GM06990 (cell line): ENCODE data around the gene GPBAR1.
"Not testable (repeated sequence)": the region's sequence is repeated elsewhere in the genome, so short reads cannot be mapped to it uniquely, and the experiment has no call there.

Experiments used
- DNase-seq: peaks from one replicate; pipeline ENCODE4 v3.0.0-alpha.2; 2011; ENCODE audit not compliant: insufficient read length; ENCODE audit errors: extremely low read depth
- H3K27me3 ChIP-seq: replicated peaks from 2 replicates; pipeline ENCODE4 v1.6.0; 2011; ENCODE audit warnings: low read length; ENCODE audit not compliant: control insufficient read depth, insufficient read depth
- H3K36me3 ChIP-seq: 2 replicates; pipeline ENCODE4 v1.5.1; 2011; ENCODE audit warnings: low read length; ENCODE audit not compliant: control insufficient read depth, insufficient read depth
- H3K4me3 ChIP-seq: replicated peaks from 2 replicates; pipeline ENCODE4 v1.5.1; 2011; ENCODE audit warnings: low read depth, mild to moderate bottlenecking, control low read depth, low read length
- CTCF ChIP-seq: IDR thresholded peaks from 2 replicates; pipeline ENCODE4 v1.5.1; 2011; ENCODE audit warnings: low read length, control low read depth, mild to moderate bottlenecking, inconsistent platforms; ENCODE audit not compliant: insufficient read depth, poor library complexity, severe bottlenecking

Gene GPBAR1

GRCh38 chr2:218271865-218272530, 11.2 kb downstream of the GPBAR1 start:
- H3K4me3 ChIP-seq, result no peak overlapping the region
- DNase-seq, result no peak
- H3K36me3 ChIP-seq, result peaks cover 15% of the 10 kb centered on the region
- no peak for TF ChIP-seq CTCF
- no peaks in the 10 kb centered on the region for H3K27me3 ChIP-seq

- Histone ChIP-seq H3K27me3 (no peaks in the 10 kb centered on the region), H3K4me3 (no peak overlapping the region), H3K36me3 (peaks cover 13% of the 10 kb centered on the region)
- DNase-seq, result peak; percentile 68
- peak; percentile 92 for TF ChIP-seq CTCF
These were observed 11.9 kb downstream of the GPBAR1 start for GRCh38 chr2:218272531-218273212.

GRCh38 chr2:218273214-218273907, 12.5 kb downstream of the GPBAR1 start:
- not testable (repeated sequence) for H3K4me3 ChIP-seq, DNase-seq, H3K27me3 ChIP-seq
- peaks cover 15% of the 10 kb centered on the region for H3K36me3 ChIP-seq

- no peak for TF ChIP-seq CTCF
- DNase-seq, result no peak
- Histone ChIP-seq H3K36me3 (peaks cover 19% of the 10 kb centered on the region), H3K27me3 (no peaks in the 10 kb centered on the region), H3K4me3 (no peak overlapping the region)
These were observed 13.1 kb downstream of the GPBAR1 start for GRCh38 chr2:218273908-218274249.

- Histone ChIP-seq H3K4me3 (no peak overlapping the region), H3K36me3 (peaks cover 20% of the 10 kb centered on the region), H3K27me3 (no peaks in the 10 kb centered on the region)
- TF ChIP-seq CTCF, result no peak
- no peak for DNase-seq
These were observed 13.8 kb downstream of the GPBAR1 start for GRCh38 chr2:218274586-218274985.

GRCh38 chr2:218275371-218276072, 14.7 kb downstream of the GPBAR1 start:
- peaks cover 29% of the 10 kb centered on the region for H3K36me3 ChIP-seq
- no peak overlapping the region for H3K4me3 ChIP-seq
- DNase-seq, result no peak
- no peak for TF ChIP-seq CTCF
- no peaks in the 10 kb centered on the region for H3K27me3 ChIP-seq
